GM21825 (cell line): Measurements from ENCODE around the gene SYT10.
"Not testable (repeated sequence)": the region's sequence is repeated elsewhere in the genome, so short reads cannot be mapped to it uniquely, and the experiment has no call there.

ENCODE experiments used
- ATAC-seq: cut with Tn5 transposase; IDR thresholded peaks from one replicate; pipeline ENCODE4 v1.9.1; 2021; ENCODE audit warnings: mild to moderate bottlenecking, moderate library complexity; ENCODE audit not compliant: unreplicated experiment

SYT10 gene, protein sequence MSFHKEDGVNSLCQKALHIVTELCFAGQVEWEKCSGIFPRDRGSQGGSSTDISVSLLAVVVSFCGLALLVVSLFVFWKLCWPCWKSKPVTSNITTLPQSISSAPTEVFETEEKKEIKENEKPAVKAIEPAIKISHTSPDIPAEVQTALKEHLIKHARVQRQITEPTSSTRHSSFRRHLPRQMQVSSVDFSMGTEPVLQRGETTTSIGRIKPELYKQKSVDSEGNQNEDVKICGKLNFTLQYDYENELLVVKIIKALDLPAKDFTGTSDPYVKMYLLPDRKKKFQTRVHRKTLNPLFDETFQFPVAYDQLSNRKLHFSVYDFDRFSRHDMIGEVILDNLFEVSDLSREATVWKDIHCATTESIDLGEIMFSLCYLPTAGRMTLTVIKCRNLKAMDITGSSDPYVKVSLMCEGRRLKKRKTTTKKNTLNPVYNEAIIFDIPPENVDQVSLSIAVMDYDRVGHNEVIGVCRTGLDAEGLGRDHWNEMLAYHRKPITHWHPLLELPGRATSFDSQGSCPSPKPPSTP

GRCh38 chr12:33439587-33440011 lies at the start of gene SYT10:
TSS of gene SYT10 (minus strand) at chr12:33439819. CDS start at chr12:33439522, 297 bp downstream.
- no peak for ATAC-seq

GRCh38 chr12:33488036-33488435 lies 48.4 kb upstream of the SYT10 start:
- ATAC-seq: no peak

GRCh38 chr12:33486058-33486457 lies 46.4 kb upstream of the SYT10 start:
- ATAC-seq: no peak

- no peak for ATAC-seq
These were observed 44.5 kb upstream of the SYT10 start for GRCh38 chr12:33484161-33484560.

DNA sequence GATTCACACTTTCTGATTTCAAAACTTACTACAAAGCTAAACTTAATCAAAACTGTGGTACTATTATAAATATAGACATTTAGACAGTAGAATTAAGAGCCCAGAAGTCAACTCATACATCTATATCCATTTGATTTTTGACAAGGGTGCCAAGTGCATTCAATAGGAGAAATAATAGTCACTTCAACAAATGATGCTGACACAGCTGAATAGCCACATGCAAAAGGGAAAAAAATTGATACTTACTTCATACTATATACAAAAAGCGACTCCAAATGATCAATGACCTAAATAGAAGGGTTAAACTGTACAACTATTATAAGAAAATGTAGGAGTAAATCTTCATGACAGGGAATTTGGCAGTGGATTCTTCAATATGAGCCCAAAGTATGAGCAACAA lies 40.7 kb upstream of the SYT10 start:
- no peak for ATAC-seq

DNA sequence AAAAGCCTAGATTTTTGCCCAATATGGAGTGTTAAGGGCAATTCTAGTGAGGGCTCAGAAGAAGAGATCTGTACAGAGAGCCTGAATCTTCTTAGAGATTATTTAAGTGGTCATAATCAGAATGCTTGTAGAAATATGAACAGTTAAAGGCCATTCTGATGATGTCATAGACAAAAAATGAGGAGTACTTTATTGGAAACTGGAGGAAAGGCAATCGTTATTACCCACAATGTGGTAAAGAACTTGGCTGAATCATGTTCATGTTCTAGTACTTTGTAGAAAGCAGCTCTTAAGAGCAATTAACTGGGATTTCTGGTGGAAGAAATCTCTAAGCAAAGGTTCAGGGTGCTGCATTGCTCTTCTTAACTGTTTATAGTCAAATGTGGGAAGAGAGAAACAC lies 36.4 kb upstream of the SYT10 start:
- ATAC-seq: no peak

DNA sequence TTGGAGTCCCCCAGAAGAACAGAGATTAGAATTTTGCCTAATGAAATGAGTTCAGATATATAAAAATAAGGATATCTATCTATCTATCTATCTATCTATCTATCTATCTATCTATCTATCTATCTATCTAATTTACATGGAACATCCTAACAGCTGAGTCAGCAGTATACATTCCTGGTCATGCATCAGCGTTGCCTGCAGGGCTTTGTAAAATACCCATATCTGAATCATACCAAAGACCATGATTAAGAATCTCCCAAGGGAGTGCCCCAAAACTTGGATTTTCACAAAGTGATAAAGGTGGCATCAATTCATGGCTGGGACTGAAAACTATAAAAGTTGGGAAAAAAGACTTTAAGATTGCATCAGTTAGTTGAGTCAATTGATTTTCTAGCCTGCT lies 32.7 kb upstream of the SYT10 start:
- no peak for ATAC-seq

DNA sequence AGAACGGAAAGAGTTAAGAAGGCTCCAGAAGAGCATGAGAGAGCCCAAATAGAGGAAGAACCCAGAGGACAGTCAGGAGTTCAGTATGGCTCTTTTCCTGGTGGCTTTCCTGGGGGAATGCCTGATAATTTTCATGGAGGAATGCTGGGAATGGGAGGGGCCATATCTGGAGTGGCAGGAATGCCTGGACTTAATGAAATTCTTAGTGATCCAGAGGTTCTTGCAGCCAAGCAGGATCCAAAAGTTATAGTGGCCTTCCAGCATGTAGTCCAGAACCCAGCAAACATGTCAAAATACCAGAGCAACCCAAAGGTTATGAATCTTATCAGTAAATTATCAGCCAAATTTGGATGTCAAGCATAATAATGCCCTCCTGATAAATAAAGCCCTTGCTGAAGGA lies 15.5 kb upstream of the SYT10 start:
- ATAC-seq: no peak

DNA sequence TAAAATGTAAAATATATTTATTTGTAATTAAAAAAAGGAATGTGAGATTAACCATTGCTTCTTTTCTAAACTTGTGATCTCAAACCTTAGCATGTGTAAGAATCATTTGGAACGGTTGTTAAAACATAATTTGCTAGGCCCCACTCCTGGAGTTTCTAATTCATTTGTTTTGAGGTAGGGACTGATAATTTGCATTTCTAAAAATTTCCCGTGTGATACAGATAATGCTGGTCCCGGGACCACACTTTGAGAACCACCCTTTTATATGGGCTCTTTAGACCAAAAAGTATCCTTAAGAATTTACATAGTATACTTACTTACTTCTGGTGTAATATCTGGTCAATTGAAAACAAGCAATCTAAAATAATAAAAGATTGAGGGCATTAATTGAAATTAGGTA lies 10.9 kb upstream of the SYT10 start:
- ATAC-seq: no peak

DNA sequence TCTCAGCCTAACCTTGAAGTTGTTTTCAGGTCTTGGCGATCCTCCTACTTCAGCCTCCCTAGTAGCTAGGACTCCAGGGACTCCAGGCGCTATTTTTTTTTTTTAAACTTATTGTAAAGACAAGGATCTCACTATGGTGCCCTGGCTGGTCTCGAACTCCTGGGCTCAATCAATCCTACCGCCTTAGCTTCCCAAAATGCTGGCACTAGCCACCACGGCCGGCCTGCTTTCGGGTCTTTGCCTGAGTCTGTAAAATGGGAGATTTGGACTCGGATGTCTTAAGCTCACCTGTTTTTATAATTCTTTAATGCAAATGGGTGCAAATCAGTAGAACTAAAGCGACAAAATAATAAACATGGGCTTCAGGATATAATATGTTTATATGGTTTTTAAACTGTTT lies 858 bp upstream of the SYT10 start:
- ATAC-seq: no peak

DNA sequence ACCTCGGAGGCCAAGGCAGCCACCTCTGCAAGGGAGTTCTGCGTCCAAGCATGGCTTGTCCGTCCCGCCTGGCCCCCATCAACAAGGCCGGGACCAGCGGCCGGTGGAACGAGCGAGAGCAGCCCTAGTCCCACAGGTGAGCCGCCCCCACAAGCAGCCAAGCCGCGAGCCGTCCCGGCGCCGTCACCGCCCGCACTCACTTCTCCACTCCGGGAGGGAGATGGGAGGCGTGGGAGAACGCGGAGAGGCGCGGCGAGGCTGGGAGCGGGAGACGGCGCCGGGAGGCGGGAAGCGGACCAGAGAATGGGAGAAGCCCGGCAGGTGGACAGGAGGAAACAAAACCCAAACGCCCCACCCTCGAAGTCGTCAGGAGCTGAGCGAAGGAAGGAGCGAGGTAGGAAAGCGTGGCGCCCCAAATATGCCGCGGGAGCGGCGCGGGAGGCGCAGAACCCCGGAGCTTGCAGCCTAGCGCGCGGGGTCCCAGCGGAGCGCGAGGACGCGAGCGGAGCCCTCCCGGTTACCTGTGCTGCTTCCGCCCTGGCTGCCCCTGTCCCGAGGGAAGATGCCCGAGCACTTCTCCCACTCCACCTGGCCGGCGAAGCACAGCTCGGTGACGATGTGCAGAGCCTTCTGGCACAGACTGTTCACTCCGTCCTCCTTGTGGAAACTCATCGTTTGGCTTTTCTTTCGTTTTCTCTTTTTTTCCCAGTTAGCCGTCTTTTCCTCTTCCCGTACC lies 600 bp downstream of the SYT10 start:
- no peak for ATAC-seq

DNA sequence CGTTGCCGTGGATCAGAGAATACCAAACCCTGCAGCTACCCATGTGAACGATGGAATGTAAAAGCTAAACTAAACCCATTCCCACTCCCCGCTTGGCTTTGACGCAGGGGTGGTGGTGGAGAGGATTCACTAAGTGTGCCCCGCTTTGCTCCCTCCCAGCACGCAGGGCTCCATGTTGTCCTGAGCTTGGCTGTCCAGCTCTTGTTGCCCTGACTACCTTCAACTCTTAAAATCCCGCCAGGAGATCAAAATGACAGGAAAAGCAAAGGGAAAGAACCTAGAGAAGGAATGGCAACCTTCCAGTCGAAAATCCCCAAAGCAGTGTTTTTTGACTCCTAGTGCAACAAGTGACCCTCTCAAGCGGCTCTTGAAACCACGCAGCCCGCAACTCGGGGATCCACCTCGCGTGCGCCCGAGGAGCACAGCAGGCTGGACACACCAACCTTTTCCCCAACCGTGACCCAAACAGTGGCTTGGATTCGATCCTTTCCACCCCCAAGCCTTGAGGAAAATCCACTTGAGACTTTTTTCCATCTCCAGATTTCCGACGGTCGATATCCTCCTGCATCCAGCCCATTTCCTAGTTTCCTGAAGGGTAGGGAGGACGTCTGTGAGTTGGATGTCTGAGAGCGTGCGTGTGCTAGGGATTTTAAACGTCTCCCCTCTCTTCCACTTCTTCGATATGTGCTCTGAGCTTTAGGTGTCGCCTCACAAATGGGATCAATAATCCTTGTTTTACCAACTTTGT lies 1.4 kb downstream of the SYT10 start:
- ATAC-seq: no peak

GRCh38 chr12:33437598-33437997 lies 2.0 kb downstream of the SYT10 start:
- ATAC-seq: no peak

GRCh38 chr12:33432992-33433391 lies 6.6 kb downstream of the SYT10 start:
- ATAC-seq: no peak

DNA sequence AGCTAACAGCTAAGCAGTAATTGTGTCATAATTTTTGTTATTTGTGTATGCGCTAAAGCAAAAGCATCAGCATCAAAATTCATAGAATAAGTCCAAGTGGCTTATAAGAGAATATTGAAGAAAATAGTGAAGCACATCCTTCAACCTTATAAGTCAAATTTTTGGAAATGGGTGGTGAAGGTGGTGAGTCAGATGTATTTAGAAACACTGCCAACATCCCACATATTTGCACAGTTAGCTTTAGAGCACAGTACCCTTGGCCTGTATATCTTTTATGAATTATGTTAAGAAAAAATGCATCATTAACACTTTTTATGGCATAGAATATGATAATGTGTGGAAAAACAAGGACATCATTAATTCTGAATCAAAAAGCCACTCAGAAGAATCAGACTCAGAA lies 8.0 kb downstream of the SYT10 start:
- no peak for ATAC-seq

DNA sequence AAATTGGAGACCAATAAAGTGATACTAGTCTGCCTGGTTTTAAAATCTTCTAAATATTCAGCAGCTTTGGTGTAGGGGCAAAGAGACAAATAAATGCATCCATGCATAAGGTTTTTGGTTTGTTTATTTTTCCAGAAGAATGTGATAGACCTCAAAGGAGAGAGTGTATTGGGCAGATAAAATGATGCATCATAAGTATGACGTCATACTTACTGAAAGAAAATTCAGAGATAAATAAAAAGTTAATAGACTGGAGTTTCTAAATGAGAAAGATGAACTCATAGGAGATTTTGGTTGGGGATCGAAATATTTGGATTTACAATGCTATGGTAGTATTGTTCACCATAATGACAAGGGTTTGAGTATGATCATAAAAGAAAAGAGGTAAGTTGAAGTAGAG lies 10.2 kb downstream of the SYT10 start:
- ATAC-seq: no peak

DNA sequence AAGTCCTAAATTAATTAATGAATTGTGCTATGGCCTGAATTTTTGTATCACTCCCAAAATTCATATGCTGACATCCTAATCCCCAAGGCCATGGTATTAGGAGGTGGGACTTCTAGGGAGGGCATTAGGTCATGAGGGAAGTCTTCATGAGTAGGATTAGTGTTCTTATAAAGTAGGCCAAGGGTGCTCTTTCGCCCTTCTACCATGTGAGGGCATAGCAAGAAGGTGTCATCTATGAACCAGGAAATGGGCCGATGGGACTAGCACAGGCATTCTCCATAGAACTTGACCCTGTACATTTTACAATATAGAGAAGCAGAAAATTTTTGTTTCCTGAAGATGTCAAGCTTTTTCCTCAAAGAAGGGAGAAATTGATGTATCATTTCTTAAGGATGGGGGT lies 12.5 kb downstream of the SYT10 start:
- ATAC-seq: no peak

DNA sequence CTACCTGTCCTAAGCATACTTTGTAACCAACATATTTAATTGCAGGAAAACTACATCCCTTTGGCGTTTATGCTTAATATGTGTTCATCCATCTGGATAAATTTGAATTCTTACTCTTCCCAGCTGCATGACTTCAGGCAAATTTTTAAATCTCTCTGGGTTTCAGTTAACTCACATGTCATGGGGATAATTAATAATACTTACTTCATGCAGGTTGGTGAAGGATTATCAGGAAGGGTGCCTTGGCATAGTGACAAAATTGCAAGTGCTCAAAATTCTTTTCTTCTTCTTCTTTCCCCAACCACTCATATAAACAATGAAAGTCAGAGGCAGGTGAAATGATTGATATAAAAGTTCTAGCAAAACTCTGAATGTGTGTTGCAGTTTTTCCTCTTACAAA lies 15.9 kb downstream of the SYT10 start:
- ATAC-seq: no peak

DNA sequence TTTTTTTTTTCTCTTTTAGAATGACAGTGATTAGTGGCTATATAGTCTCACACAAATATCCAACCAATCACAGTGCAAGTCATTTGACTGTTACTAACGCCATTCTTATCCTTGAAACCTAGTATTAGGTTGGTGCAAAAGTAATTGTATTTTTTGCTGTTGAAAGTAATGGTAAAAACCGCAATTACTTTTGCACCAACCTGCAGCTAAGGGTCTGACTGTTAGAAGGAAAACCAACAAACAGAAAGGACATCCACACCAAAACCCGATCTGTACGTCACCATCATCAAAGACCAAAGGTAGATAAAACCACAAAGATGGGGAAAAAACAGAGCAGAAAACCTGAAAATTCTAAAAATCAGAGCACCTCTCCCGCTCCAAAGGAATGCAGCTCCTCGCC lies 27.2 kb downstream of the SYT10 start:
- not testable (repeated sequence) for ATAC-seq

- ATAC-seq: no peak
These were observed 56.1 kb downstream of the SYT10 start for GRCh38 chr12:33383503-33383902.

GRCh38 chr12:33376153-33376552 lies 63.5 kb downstream of the SYT10 start:
- ATAC-seq: no peak
